Caco-2 (cell line): ENCODE measurements around the gene CECR2. TPM values are rescaled to one million over a fixed set of nuclear protein-coding genes. Genes with fewer than 3 reads are reported as not detected.

Experiments used
- BruUV-seq: library from RNA; stranded (reverse); fragments of 400-500 nt; replicated peaks from 2 replicates; lab custom pipeline; 2021; lab: Mats Ljungman, UMichigan
- CTCF ChIA-PET: fragments of 300-600 bp; sonication (Branson Sonifier 250); formaldehyde crosslinking; loops from one replicate; lab custom pipeline; 2022; ENCODE audit warnings: antibody characterized with exemption; lab: Charles Lee
- POLR2A ChIA-PET: fragments of 300-600 bp; sonication (Branson Sonifier 250); formaldehyde crosslinking; loops from one replicate; lab custom pipeline; 2022; ENCODE audit warnings: antibody characterized with exemption; lab: Charles Lee
- DNase-seq, 2 experiments: peaks; one replicate each; pipeline versions ENCODE4 v3.0.0 to v3.0.0-alpha.2; 2020 to 2022
- H3K27me3 ChIP-seq: replicated peaks from 2 replicates; pipeline ENCODE4 v1.6.0; 2011; ENCODE audit warnings: low read length; ENCODE audit not compliant: control insufficient read depth, insufficient read depth
- H3K36me3 ChIP-seq: 2 replicates; pipeline ENCODE4 v1.5.1; 2011; ENCODE audit warnings: low read length; ENCODE audit not compliant: control insufficient read depth, insufficient read depth
- H3K4me1 ChIP-seq: fragments of 250-450 bp; sonication (Bioruptor Pico); 2 replicates; pipeline ENCODE4 v1.5.1; 2020; ENCODE audit warnings: mild to moderate bottlenecking
- H3K4me3 ChIP-seq: 2 replicates; pipeline ENCODE4 v1.5.1; 2011; ENCODE audit warnings: low read depth, mild to moderate bottlenecking, control low read depth, low read length
- H3K9me3 ChIP-seq: fragments of 250-450 bp; sonication (Bioruptor Pico); 2 replicates; pipeline ENCODE4 v1.5.1; 2020; ENCODE audit warnings: mild to moderate bottlenecking, moderate library complexity
- H3K27ac Mint-ChIP-seq: one replicate; pipeline ENCODE4 v1.8.0; 2022; ENCODE audit warnings: mixed read lengths; ENCODE audit not compliant: unreplicated experiment
- H3K27me3 Mint-ChIP-seq: one replicate; pipeline ENCODE4 v1.8.0; 2022; ENCODE audit warnings: mixed read lengths; ENCODE audit not compliant: insufficient read depth, unreplicated experiment
- H3K36me3 Mint-ChIP-seq: one replicate; pipeline ENCODE4 v1.8.0; 2022; ENCODE audit warnings: mild to moderate bottlenecking, mixed read lengths; ENCODE audit not compliant: insufficient read depth, unreplicated experiment
- H3K4me1 Mint-ChIP-seq: one replicate; pipeline ENCODE4 v1.8.0; 2022; ENCODE audit warnings: low read depth, mixed read lengths; ENCODE audit not compliant: unreplicated experiment
- H3K4me3 Mint-ChIP-seq: one replicate; pipeline ENCODE4 v1.8.0; 2022; ENCODE audit warnings: mild to moderate bottlenecking, moderate library complexity, mixed read lengths; ENCODE audit not compliant: unreplicated experiment
- H3K9me3 Mint-ChIP-seq: one replicate; pipeline ENCODE4 v1.8.0; 2022; ENCODE audit warnings: mixed read lengths; ENCODE audit not compliant: unreplicated experiment
- CTCF ChIP-seq, 2 experiments: fragments of 200-600 bp in 1 of 2; IDR thresholded peaks; 1 replicate in 1 of 2; 2 replicates in 1 of 2; pipeline versions ENCODE4 v1.5.1 to v1.8.0; 2011 to 2022; ENCODE audit warnings: antibody characterized with exemption in 1 of 2, control low read depth in 1 of 2, inconsistent platforms in 1 of 2, low read depth in 1 of 2, low read length in 1 of 2, mild to moderate bottlenecking in 1 of 2, moderate library complexity in 1 of 2; ENCODE audit not compliant: insufficient read depth in 1 of 2, severe bottlenecking in 1 of 2, unreplicated experiment in 1 of 2
- intact Hi-C: fragments of 100-400 bp; cut with micrococcal nuclease; formaldehyde crosslinking; loops from one replicate; pipeline ENCODE4 v1.10.0; 2022; ENCODE audit not compliant: unreplicated experiment
- total RNA-seq: library from RNA; stranded (reverse); gene quantifications from 2 replicates; pipeline ENCODE4 v1.2.3, GENCODE V29; 2022

Gene CECR2
- total RNA-seq, 1 experiment from 2014 or later = 1.1 TPM

- CTCF ChIA-PET = no interaction called here
- H3K4me3 ChIP-seq = no peak overlapping the region
- Mint-ChIP-seq H3K4me1 (no peaks in the 10 kb centered on the region), H3K27me3 (peaks cover 15% of the 10 kb centered on the region), H3K4me3 (no peak overlapping the region), H3K27ac (no peak overlapping the region), H3K9me3 (no peaks in the 10 kb centered on the region), H3K36me3 (no peaks in the 10 kb centered on the region)
- no peaks in the 10 kb centered on the region for H3K27me3 ChIP-seq
- no peak for TF ChIP-seq CTCF (IDR thresholded peaks at IDR 0.05; ENCODE audit: insufficient read depth in 1 of 2, low read depth in 1 of 2, low read length in 1 of 2, severe bottlenecking in 1 of 2, unreplicated experiment in 1 of 2)
- no TSS peak for BruUV-seq
- POLR2A ChIA-PET = no interaction called here
- no peaks in the 10 kb centered on the region for H3K9me3 ChIP-seq
- no peaks in the 10 kb centered on the region for H3K36me3 ChIP-seq
- DNase-seq = no peak
- intact Hi-C loops = no loop called here
- H3K4me1 ChIP-seq = no peaks in the 10 kb centered on the region
Measured at GRCh38 chr22:17470880-17471500, 101.7 kb downstream of the CECR2 start.

GRCh38 chr22:17471886-17472535 is 102.8 kb downstream of the CECR2 start:
- no peak for TF ChIP-seq CTCF (IDR thresholded peaks at IDR 0.05; ENCODE audit: insufficient read depth in 1 of 2, low read depth in 1 of 2, low read length in 1 of 2, severe bottlenecking in 1 of 2, unreplicated experiment in 1 of 2)
- no peak overlapping the region for H3K27ac Mint-ChIP-seq

GRCh38 chr22:17472932-17473331 is 103.7 kb downstream of the CECR2 start:
- Histone ChIP-seq H3K36me3 (no peaks in the 10 kb centered on the region), H3K4me3 (no peak overlapping the region), H3K27me3 (no peaks in the 10 kb centered on the region), H3K9me3 (no peaks in the 10 kb centered on the region), H3K4me1 (no peaks in the 10 kb centered on the region)
- no peaks in the 10 kb centered on the region for H3K9me3 Mint-ChIP-seq
- H3K27me3 Mint-ChIP-seq = peaks cover 11% of the 10 kb centered on the region
- no peaks in the 10 kb centered on the region for H3K36me3 Mint-ChIP-seq
- ChIA-PET CTCF (no interaction called here), POLR2A (no interaction called here)
- no peak overlapping the region for H3K27ac Mint-ChIP-seq
- BruUV-seq = no TSS peak
- H3K4me1 Mint-ChIP-seq = no peaks in the 10 kb centered on the region
- intact Hi-C loops = no loop called here
- DNase-seq = no peak
- H3K4me3 Mint-ChIP-seq = no peak overlapping the region
- TF ChIP-seq CTCF (IDR thresholded peaks at IDR 0.05; ENCODE audit: insufficient read depth in 1 of 2, low read depth in 1 of 2, low read length in 1 of 2, severe bottlenecking in 1 of 2, unreplicated experiment in 1 of 2) = no peak

More at GRCh38 chr22:17471886-17472535, 102.8 kb downstream of the CECR2 start:
- Histone ChIP-seq H3K27me3 (no peaks in the 10 kb centered on the region), H3K9me3 (no peaks in the 10 kb centered on the region), H3K4me1 (no peaks in the 10 kb centered on the region), H3K36me3 (no peaks in the 10 kb centered on the region), H3K4me3 (no peak overlapping the region)
- no TSS peak for BruUV-seq
- Mint-ChIP-seq H3K4me1 (no peaks in the 10 kb centered on the region), H3K4me3 (no peak overlapping the region), H3K36me3 (no peaks in the 10 kb centered on the region), H3K27me3 (peaks cover 12% of the 10 kb centered on the region), H3K9me3 (no peaks in the 10 kb centered on the region)
- no peak for DNase-seq
- intact Hi-C loops = no loop called here
- POLR2A ChIA-PET = no interaction called here
- CTCF ChIA-PET = interaction anchor here (0.7 kb wide), 1 partner anchor 213 kb away, joined by 3 read pairs; no protein-coding TSS in a partner anchor
